ENCODE data around the gene WDR27.

- no peak for TF ChIP-seq ZFP3 (CRISPR knock-in tag; IDR thresholded peaks at IDR 0.05)
- no peak for TF ChIP-seq TOX (CRISPR knock-in tag; IDR thresholded peaks at IDR 0.05; ENCODE audit: borderline replicate concordance)
- TF ChIP-seq ARNTL (CRISPR knock-in tag; IDR thresholded peaks at IDR 0.05; ENCODE audit: borderline replicate concordance, low read depth) = no peak
- TF ChIP-seq ZNF565 (CRISPR knock-in tag; conservative IDR thresholded peaks at IDR 0.05; ENCODE audit: low read depth) = no peak
- no peak for TF ChIP-seq ZFP30 (CRISPR knock-in tag; IDR thresholded peaks at IDR 0.05)
- TF ChIP-seq CREB5 (CRISPR knock-in tag; IDR thresholded peaks at IDR 0.05; ENCODE audit: low read depth) = no peak
- no peak for TF ChIP-seq ZNF70 (CRISPR knock-in tag; IDR thresholded peaks at IDR 0.05)
- no peak for TF ChIP-seq POU6F1 (CRISPR knock-in tag; IDR thresholded peaks at IDR 0.05; ENCODE audit: borderline replicate concordance, low read depth)
- TF ChIP-seq PATZ1 (CRISPR knock-in tag; IDR thresholded peaks at IDR 0.05; ENCODE audit: borderline replicate concordance) = no peak
- TF ChIP-seq CSRNP3 (CRISPR knock-in tag; IDR thresholded peaks at IDR 0.05) = no peak
Observed at GRCh38 chr6:169650241-169650958, 51.4 kb downstream of the WDR27 start.
